ENCODE data around the gene NACC2. TPM values are rescaled to one million over a fixed set of nuclear protein-coding genes. Genes with fewer than 3 reads are reported as not detected.

NACC2 gene
- polyA plus RNA-seq, 3 donors, result 8.1 to 32.4 (median 8.7) TPM

- H2AFZ ChIP-seq (ENCODE audit: insufficient read depth, low read depth, low read length, poor library complexity, severe bottlenecking), result no peak overlapping the region
- H3K27me3 ChIP-seq (ENCODE audit: control insufficient read depth in 2 of 2, insufficient read depth in 2 of 2, low read length in 2 of 2), result no peaks in the 10 kb centered on the region
- no peaks in the 10 kb centered on the region for H3K36me3 ChIP-seq (replicated peaks in 1 of 2; ENCODE audit: control insufficient read depth in 1 of 2, insufficient read depth in 2 of 2, low read length in 2 of 2)
- Mint-ChIP-seq H3K4me1 (peaks cover 46% of the 10 kb centered on the region), H3K4me3 (no peak overlapping the region), H3K27me3 (ENCODE audit: low read depth in 3 of 3) (peaks cover 1 to 9% (median 2%) of the 10 kb centered on the region in 3 donors), H3K27ac (peak overlapping the region in 1 of 7 donors; percentile 54), H3K9me3 (peaks cover 0 to 2% (median 0%) of the 10 kb centered on the region in 7 donors), H3K36me3 (no peaks in the 10 kb centered on the region)
- no peaks in the 10 kb centered on the region for H4K20me1 ChIP-seq (ENCODE audit: insufficient read depth, low read length)
- H3K27ac ChIP-seq (ENCODE audit: low read depth in 1 of 2, low read length in 2 of 2), result no peak overlapping the region
- H3K4me2 ChIP-seq (replicated peaks; ENCODE audit: extremely low read depth, low read length, poor library complexity, severe bottlenecking), result no peak overlapping the region
- intact Hi-C loops (cut with micrococcal nuclease), result no loop called here
- TF ChIP-seq, protein P1, sequence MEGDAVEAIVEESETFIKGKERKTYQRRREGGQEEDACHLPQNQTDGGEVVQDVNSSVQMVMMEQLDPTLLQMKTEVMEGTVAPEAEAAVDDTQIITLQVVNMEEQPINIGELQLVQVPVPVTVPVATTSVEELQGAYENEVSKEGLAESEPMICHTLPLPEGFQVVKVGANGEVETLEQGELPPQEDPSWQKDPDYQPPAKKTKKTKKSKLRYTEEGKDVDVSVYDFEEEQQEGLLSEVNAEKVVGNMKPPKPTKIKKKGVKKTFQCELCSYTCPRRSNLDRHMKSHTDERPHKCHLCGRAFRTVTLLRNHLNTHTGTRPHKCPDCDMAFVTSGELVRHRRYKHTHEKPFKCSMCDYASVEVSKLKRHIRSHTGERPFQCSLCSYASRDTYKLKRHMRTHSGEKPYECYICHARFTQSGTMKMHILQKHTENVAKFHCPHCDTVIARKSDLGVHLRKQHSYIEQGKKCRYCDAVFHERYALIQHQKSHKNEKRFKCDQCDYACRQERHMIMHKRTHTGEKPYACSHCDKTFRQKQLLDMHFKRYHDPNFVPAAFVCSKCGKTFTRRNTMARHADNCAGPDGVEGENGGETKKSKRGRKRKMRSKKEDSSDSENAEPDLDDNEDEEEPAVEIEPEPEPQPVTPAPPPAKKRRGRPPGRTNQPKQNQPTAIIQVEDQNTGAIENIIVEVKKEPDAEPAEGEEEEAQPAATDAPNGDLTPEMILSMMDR (IDR thresholded peaks at IDR 0.05), result no peak
- peaks cover 44 to 49% of the 10 kb centered on the region in 2 donors for H3K4me1 ChIP-seq (ENCODE audit: control insufficient read depth in 1 of 2, insufficient read depth in 2 of 2, low read length in 2 of 2)
- no peaks in the 10 kb centered on the region for H3K9me3 ChIP-seq (replicated peaks in 1 of 2; ENCODE audit: control insufficient read depth in 1 of 2, insufficient read depth in 1 of 2, low read length in 2 of 2)
- no peaks in the 10 kb centered on the region for H3K79me2 ChIP-seq (ENCODE audit: insufficient read depth, low read length)
- no peak overlapping the region for H3K4me3 ChIP-seq (replicated peaks in 1 of 3; ENCODE audit: low read depth in 2 of 3, low read length in 3 of 3)
- WGBS (ENCODE audit: insufficient coverage), result 72% methylated on average over 9 of the region's 13 CpGs
- no peak for DNase-seq
- H3K9ac ChIP-seq (ENCODE audit: insufficient read depth, low read length, poor library complexity, severe bottlenecking), result no peak overlapping the region
Observed at GRCh38 chr9:135971892-135972291, 123.2 kb downstream of the NACC2 start.

DNA sequence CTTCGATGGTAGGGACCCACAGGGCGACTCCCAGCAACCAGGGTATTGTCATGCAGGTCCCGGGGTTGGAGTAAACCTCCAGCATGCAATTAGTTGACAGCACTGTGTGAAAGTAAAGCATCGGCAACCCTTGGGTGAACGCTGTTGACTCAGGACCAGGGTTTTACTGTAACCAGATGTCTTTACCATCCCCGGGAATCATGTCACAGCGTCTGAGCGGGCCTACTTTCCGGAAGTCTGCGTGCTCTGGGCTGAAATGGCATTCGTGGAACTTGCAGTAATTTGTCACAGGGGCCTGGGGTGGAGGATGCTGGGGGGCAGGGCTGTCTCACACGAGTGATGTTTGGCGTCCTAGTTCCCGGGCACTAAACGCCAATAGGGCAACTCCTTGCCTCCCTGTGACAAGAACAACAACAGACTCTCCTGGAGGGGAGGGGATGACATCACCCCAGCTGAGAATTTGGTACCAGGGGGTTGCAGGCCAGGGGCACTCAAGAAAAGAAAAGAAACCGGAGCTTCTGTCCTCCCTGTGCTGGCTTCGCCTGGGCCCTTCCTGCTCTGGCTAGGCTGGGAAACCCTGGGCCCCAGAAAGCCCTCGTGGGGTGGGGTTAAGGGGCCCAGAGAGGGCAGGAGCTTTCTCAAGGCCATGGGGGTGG, 123.8 kb downstream of the NACC2 start:
- Histone ChIP-seq H3K79me2 (ENCODE audit: insufficient read depth, low read length) (no peaks in the 10 kb centered on the region), H3K4me1 (ENCODE audit: control insufficient read depth in 1 of 2, insufficient read depth in 2 of 2, low read length in 2 of 2) (peaks cover 44 to 49% of the 10 kb centered on the region in 2 donors), H3K4me3 (replicated peaks in 1 of 3; ENCODE audit: low read depth in 2 of 3, low read length in 3 of 3) (no peak overlapping the region), H3K27ac (ENCODE audit: low read depth in 1 of 2, low read length in 2 of 2) (no peak overlapping the region), H3K36me3 (replicated peaks in 1 of 2; ENCODE audit: control insufficient read depth in 1 of 2, insufficient read depth in 2 of 2, low read length in 2 of 2) (no peaks in the 10 kb centered on the region), H3K27me3 (ENCODE audit: control insufficient read depth in 2 of 2, insufficient read depth in 2 of 2, low read length in 2 of 2) (no peaks in the 10 kb centered on the region), H3K9me3 (replicated peaks in 1 of 2; ENCODE audit: control insufficient read depth in 1 of 2, insufficient read depth in 1 of 2, low read length in 2 of 2) (no peaks in the 10 kb centered on the region), H3K4me2 (replicated peaks; ENCODE audit: extremely low read depth, low read length, poor library complexity, severe bottlenecking) (no peak overlapping the region), H4K20me1 (ENCODE audit: insufficient read depth, low read length) (no peaks in the 10 kb centered on the region), H3K9ac (ENCODE audit: insufficient read depth, low read length, poor library complexity, severe bottlenecking) (no peak overlapping the region), H2AFZ (ENCODE audit: insufficient read depth, low read depth, low read length, poor library complexity, severe bottlenecking) (no peak overlapping the region)
- intact Hi-C loops (cut with micrococcal nuclease), result no loop called here
- Mint-ChIP-seq H3K36me3 (no peaks in the 10 kb centered on the region), H3K4me3 (no peak overlapping the region), H3K27ac (peak overlapping the region in 1 of 7 donors; percentile 46), H3K27me3 (ENCODE audit: low read depth in 3 of 3) (peaks cover 1 to 4% (median 3%) of the 10 kb centered on the region in 3 donors), H3K9me3 (peaks cover 0 to 2% (median 0%) of the 10 kb centered on the region in 7 donors), H3K4me1 (peaks cover 46% of the 10 kb centered on the region)
- DNase-seq, result no peak
- 84% methylated on average over 11 of the region's 18 CpGs for WGBS (ENCODE audit: insufficient coverage)
- TF ChIP-seq, protein P1 (IDR thresholded peaks at IDR 0.05), result no peak

Measured in CD14-positive monocyte (primary cell).